ENCODE measurements around the gene ZNF79. TPM values are rescaled to one million over a fixed set of nuclear protein-coding genes. Genes with fewer than 3 reads are reported as not detected.

The ZNF79 gene
- total RNA-seq, 2 donors from 2014 or later: 7.4 to 9.1 TPM

DNA sequence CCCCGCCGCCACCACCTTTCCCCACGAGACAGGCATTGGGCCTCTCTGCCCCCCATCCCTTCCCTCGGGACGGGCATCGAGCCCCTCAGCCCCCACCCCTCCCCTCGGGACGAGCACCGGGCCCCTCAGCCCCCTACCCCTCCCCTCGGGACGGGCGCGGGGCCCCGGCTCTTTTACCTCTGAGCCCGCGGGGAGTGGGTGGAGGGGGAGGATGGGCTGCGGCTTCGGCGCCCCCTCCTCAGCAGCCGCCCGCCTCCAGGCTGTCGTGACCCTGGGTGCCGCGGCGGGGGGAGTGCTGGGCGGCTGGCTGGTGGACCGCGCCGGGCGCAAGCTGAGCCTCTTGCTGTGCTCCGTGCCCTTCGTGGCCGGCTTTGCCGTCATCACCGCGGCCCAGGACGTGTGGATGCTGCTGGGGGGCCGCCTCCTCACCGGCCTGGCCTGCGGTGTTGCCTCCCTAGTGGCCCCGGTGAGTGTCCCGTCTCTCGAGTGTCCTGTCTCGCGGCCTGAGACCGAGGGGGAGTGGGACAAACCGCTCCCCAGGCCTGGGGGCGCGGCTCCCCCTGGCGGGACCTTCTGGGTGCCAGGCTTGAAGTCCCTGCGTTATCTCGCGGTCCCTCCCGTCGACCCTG, 26.4 kb upstream of the ZNF79 start:
- Histone ChIP-seq H3K36me3 (ENCODE audit: control insufficient read depth, insufficient read depth, low read length) (peaks cover 22% of the 10 kb centered on the region), H3K9ac (ENCODE audit: extremely low read depth, low read length, poor library complexity, severe bottlenecking) (peak overlapping the region; percentile 32), H3K27ac (ENCODE audit: low read depth, low read length) (no peak overlapping the region), H3K4me1 (ENCODE audit: control insufficient read depth, insufficient read depth, low read length) (peaks cover 12% of the 10 kb centered on the region), H3K27me3 (ENCODE audit: control insufficient read depth, insufficient read depth, low read length, poor library complexity, severe bottlenecking) (no peaks in the 10 kb centered on the region), H3K9me3 (ENCODE audit: control insufficient read depth, low read length) (no peaks in the 10 kb centered on the region), H3K4me3 (ENCODE audit: low read length) (peak overlapping the region; percentile 81)
- WGBS, 2 experiments (ENCODE audit: insufficient coverage in 1 of 2, insufficient read length in 1 of 2): 1 to 2% methylated on average over 14 to 43 of the region's 55 CpGs
- H3K27ac Mint-ChIP-seq: peak overlapping the region; percentile 44
- H3K36me3 Mint-ChIP-seq (ENCODE audit: low read depth): peaks cover 6% of the 10 kb centered on the region
- H3K4me1 Mint-ChIP-seq: peaks cover 31% of the 10 kb centered on the region
- peak; percentile 67 for TF ChIP-seq CTCF (conservative IDR thresholded peaks at IDR 0.05)
- H3K27me3 Mint-ChIP-seq (ENCODE audit: insufficient read depth): peaks cover 5% of the 10 kb centered on the region
- H3K9me3 Mint-ChIP-seq: no peaks in the 10 kb centered on the region
- peak; percentile 78 for DNase-seq
- H3K4me3 Mint-ChIP-seq: peak overlapping the region; percentile 70

DNA sequence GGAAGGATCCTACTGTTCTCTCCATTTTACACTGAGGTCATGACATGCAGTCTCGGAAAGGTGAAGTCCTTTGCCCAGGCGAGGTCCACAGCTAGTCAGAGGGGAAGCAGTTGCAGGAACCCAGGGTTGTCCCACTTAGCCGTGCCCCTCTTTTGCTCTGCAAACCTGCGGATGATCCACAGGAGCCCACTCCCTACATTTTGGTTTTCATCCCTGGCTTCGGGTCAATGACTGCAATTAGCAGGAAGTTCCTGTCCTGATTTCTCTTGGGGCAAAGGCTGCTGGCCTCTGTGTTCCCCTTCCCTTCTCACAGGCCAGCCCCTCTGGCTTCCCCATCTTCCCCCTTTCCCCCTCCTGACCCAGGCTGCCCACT, 25.9 kb upstream of the ZNF79 start:
- peak overlapping the region; percentile 70 for H3K4me3 Mint-ChIP-seq
- no peaks in the 10 kb centered on the region for H3K9me3 Mint-ChIP-seq
- H3K4me1 Mint-ChIP-seq: peaks cover 26% of the 10 kb centered on the region
- H3K4me1 ChIP-seq (ENCODE audit: control insufficient read depth, insufficient read depth, low read length): peaks cover 9% of the 10 kb centered on the region
- H3K27ac Mint-ChIP-seq: peak overlapping the region; percentile 44
- peaks cover 5% of the 10 kb centered on the region for H3K27me3 Mint-ChIP-seq (ENCODE audit: insufficient read depth)
- no peak overlapping the region for H3K27ac ChIP-seq (ENCODE audit: low read depth, low read length)
- no peak for DNase-seq
- H3K9ac ChIP-seq (ENCODE audit: extremely low read depth, low read length, poor library complexity, severe bottlenecking): peak overlapping the region; percentile 32
- peak overlapping the region; percentile 81 for H3K4me3 ChIP-seq (ENCODE audit: low read length)
- no peaks in the 10 kb centered on the region for H3K27me3 ChIP-seq (ENCODE audit: control insufficient read depth, insufficient read depth, low read length, poor library complexity, severe bottlenecking)
- peaks cover 6% of the 10 kb centered on the region for H3K36me3 Mint-ChIP-seq (ENCODE audit: low read depth)
- 57 to 68% methylated on average over 4 to 5 of the region's 5 CpGs for WGBS, 2 experiments (ENCODE audit: insufficient coverage in 1 of 2, insufficient read length in 1 of 2)
- H3K9me3 ChIP-seq (ENCODE audit: control insufficient read depth, low read length): no peaks in the 10 kb centered on the region
- H3K36me3 ChIP-seq (ENCODE audit: control insufficient read depth, insufficient read depth, low read length): peaks cover 22% of the 10 kb centered on the region
- no peak for TF ChIP-seq CTCF (conservative IDR thresholded peaks at IDR 0.05)

DNA sequence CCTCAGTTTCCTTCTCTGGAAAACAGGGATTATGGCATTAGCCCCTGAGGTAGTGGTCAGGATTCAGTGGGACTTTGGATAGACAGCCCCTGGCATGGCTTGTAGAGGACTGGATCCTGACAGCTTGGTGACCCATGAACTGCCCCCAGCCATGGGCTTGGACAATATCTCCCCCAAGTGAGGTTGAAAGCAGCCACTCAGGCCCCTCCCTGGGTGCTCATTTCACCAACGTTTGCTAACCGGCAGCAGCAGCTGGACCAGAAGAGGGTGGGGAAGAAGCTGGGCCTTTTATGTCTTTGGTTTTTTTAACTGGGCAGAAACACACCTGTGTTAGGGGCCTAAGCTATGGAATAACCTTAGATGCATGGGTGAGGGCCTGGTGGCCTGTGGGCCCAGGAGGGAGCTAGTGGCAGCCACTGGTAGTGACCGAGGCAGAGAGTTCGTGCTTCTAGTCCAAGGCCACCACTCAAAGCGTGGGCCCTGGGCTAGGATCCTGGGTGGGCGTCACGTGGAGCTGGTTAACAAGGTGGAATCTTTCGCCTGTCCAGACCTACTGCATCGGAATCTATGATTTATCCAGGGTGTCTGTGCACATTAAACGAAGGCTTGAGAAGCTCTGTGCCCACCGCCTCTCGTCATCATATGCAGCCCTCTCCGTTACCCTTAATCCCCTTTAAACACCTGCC, 25.3 kb upstream of the ZNF79 start:
- Histone ChIP-seq H3K4me1 (ENCODE audit: control insufficient read depth, insufficient read depth, low read length) (peaks cover 9% of the 10 kb centered on the region), H3K27ac (ENCODE audit: low read depth, low read length) (no peak overlapping the region), H3K4me3 (ENCODE audit: low read length) (peak overlapping the region; percentile 81), H3K36me3 (ENCODE audit: control insufficient read depth, insufficient read depth, low read length) (peaks cover 22% of the 10 kb centered on the region), H3K9ac (ENCODE audit: extremely low read depth, low read length, poor library complexity, severe bottlenecking) (no peak overlapping the region), H3K27me3 (ENCODE audit: control insufficient read depth, insufficient read depth, low read length, poor library complexity, severe bottlenecking) (no peaks in the 10 kb centered on the region), H3K9me3 (ENCODE audit: control insufficient read depth, low read length) (no peaks in the 10 kb centered on the region)
- WGBS, 2 experiments (ENCODE audit: insufficient coverage in 1 of 2, insufficient read length in 1 of 2): 96 to 97% methylated on average over 12 to 13 of the region's 13 CpGs
- no peak for DNase-seq
- Mint-ChIP-seq H3K36me3 (ENCODE audit: low read depth) (peaks cover 6% of the 10 kb centered on the region), H3K4me1 (peaks cover 21% of the 10 kb centered on the region), H3K4me3 (peak overlapping the region; percentile 70), H3K9me3 (no peaks in the 10 kb centered on the region), H3K27me3 (ENCODE audit: insufficient read depth) (peaks cover 5% of the 10 kb centered on the region), H3K27ac (no peak overlapping the region)
- TF ChIP-seq CTCF (conservative IDR thresholded peaks at IDR 0.05): no peak

Data from endodermal cell (in vitro differentiated cells).